Natural killer cell treated with Interleukin-12 subunit alpha and Interleukin-12 subunit beta and Interleukin-15 and Interleukin-18, amount 100 ng/mL, for 72 hours (primary cell): ENCODE results near the gene SMOC2. TPM values are rescaled to one million over a fixed set of nuclear protein-coding genes. Genes with fewer than 3 reads are reported as not detected.

ENCODE experiments used
- ATAC-seq, 2 donors: fragments of 150-1000 bp; cut with Tn5 transposase in 1 of 2; sonication (Bioruptor Pico), chemical (Tn5 transposase) in 1 of 2; 2 replicates each; pipeline ENCODE4 v1.10.0; 2021
- DNase-seq: peaks from one replicate; pipeline ENCODE4 v3.0.0; 2022; ENCODE audit warnings: low spot score
- H3K27ac Mint-ChIP-seq, 2 donors: 1 replicate in 1 of 2; 2 replicates in 1 of 2; pipeline ENCODE4 v1.8.0; 2022; ENCODE audit warnings: mixed read lengths in 2 of 2, mild to moderate bottlenecking in 1 of 2, moderate library complexity in 1 of 2
- H3K27me3 Mint-ChIP-seq, 2 donors: 1 replicate in 1 of 2; 2 replicates in 1 of 2; pipeline ENCODE4 v1.8.0; 2022; ENCODE audit warnings: mixed read lengths in 2 of 2
- H3K36me3 Mint-ChIP-seq: one replicate; pipeline ENCODE4 v1.8.0; 2022; ENCODE audit warnings: mixed read lengths
- H3K4me1 Mint-ChIP-seq, 2 donors: 1 replicate in 1 of 2; 2 replicates in 1 of 2; pipeline ENCODE4 v1.8.0; 2022; ENCODE audit warnings: low read depth in 2 of 2, mixed read lengths in 2 of 2, mild to moderate bottlenecking in 1 of 2
- H3K4me3 Mint-ChIP-seq: one replicate; pipeline ENCODE4 v1.8.0; 2022; ENCODE audit warnings: mixed read lengths
- H3K9me3 Mint-ChIP-seq: 2 replicates; pipeline ENCODE4 v1.8.0; 2022; ENCODE audit warnings: mixed read lengths
- total RNA-seq, 2 donors: library from RNA; stranded (reverse); gene quantifications; one replicate each; pipeline ENCODE4 v1.2.3, GENCODE V29; 2022

The SMOC2 gene
- total RNA-seq, 2 donors from 2014 or later, result not detected

DNA sequence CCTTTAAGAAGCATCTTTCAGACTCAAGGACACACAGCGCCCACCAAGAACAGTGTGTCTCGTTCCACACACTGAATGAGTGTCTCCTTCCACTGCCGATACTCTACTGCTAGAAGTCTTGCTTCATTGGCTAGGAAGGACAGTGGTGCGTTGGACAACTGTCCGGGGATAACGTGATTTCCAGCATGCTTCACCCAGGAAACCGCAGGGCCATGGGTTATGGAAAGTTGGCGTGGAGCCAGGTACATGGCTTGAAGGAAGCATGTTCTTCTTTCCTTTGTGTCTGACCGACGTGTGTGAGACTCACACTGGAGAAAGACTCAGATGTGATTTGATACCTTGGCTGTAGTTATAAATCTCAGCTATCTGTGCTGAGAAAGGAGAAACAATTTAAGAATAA is 73.2 kb downstream of the SMOC2 start:
- peak in 1 of 2 donors; percentile 24 for ATAC-seq
- Mint-ChIP-seq H3K27me3 (peaks cover 0 to 11% of the 10 kb centered on the region in 2 donors), H3K9me3 (no peaks in the 10 kb centered on the region), H3K4me1 (no peaks in the 10 kb centered on the region), H3K36me3 (no peaks in the 10 kb centered on the region), H3K4me3 (no peak overlapping the region), H3K27ac (no peak overlapping the region)
- DNase-seq, result no peak

DNA sequence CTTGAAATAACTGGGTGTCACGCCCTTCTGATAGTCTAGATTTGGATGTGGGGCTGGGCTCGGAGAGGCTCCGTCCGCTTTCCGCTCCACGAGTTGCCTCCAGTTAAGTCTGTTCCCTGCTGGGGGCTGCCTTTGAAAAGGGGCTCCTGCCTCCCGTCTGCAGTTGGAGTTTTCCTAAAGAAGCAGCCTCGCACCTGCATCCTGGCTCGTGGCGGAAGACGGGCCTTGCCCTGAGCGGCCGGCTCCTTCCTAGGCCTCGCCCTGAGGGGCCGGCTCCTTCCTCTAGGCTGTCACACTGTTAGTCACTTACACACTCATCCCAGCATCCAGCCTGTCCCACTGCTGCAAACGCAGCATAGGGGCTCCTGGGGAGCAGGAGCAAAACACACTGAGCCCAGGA is 74.4 kb downstream of the SMOC2 start:
- Mint-ChIP-seq H3K36me3 (no peaks in the 10 kb centered on the region), H3K9me3 (no peaks in the 10 kb centered on the region), H3K4me3 (no peak overlapping the region), H3K27me3 (peaks cover 0 to 11% of the 10 kb centered on the region in 2 donors), H3K4me1 (no peaks in the 10 kb centered on the region), H3K27ac (no peak overlapping the region)
- ATAC-seq, result no peak
- no peak for DNase-seq

DNA sequence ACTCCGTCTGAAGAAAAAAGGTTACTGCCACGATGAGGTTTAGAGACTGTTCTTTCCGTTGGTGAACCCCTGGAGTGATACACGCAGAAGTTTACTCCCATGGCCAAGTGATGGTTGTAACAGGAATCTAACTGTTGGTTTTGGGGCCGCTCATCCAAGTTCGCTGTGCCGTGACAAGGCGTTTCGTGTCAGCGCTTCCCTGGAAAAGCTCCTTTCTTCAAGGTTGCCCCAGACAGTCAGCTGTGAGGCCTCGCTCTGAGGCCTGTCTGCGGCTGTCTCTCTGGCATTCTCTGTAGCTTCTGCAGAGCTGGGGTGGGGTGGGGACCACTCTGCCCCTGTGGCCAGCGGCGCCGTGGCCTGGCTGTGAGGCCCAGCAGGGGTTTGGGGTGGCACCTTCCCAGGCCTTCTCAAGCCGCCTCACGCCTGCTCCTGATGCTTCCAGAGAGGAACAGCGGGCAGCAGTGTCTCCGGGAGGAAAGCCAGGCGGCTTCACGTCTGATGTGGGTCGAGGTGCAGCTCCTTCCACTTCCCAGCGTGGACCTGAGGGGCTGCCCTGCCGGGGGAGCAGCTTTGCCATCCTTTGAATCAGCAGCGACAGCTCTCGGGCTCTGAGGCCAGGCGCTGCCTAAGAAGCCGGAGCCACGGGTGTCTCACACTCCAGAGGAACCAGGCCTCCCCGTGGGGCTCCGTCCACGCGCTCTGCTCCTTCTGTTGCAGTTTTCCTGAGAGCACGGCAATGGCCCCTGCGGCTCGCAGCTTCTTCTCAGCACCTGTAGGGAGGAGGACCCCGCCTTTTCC is 76.2 kb downstream of the SMOC2 start:
- Mint-ChIP-seq H3K4me3 (no peak overlapping the region), H3K4me1 (no peaks in the 10 kb centered on the region), H3K9me3 (no peaks in the 10 kb centered on the region), H3K27ac (no peak overlapping the region), H3K27me3 (peaks cover 0 to 6% of the 10 kb centered on the region in 2 donors), H3K36me3 (no peaks in the 10 kb centered on the region)
- DNase-seq (no peak), ATAC-seq (no peak)

DNA sequence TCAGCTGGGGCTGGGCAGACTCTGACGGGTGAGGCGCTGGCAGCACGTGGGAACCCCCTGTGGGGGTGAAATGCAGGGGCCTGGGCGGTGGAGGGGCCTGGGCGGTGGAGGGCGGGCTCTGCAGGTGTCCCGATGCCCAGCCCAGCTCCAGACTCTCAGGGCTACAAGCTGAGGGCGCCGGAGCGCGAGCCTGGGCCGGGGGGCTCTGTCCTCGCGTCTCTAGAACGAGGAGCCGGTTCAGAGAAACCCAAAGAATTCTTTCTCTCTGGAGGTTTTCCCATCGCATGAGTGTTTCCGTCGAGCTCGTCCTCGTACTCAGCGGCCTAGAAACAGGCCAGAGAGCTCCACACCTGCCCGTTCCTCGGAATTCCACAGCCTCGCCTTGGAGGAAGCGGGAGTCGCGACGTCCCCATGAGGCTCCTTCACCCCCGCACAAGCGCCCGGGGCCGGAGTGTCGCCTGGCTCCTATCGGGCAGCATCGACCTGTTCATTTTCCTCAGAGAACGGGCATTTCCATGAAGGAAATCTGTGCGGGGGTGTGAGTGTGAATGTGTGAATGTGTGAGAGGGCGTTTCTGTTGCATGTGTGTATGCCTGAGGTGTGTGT is 76.9 kb downstream of the SMOC2 start:
- H3K9me3 Mint-ChIP-seq, result no peaks in the 10 kb centered on the region
- H3K36me3 Mint-ChIP-seq, result no peaks in the 10 kb centered on the region
- no peak overlapping the region for H3K27ac Mint-ChIP-seq
- DNase-seq (no peak), ATAC-seq (no peak)
- no peak overlapping the region for H3K4me3 Mint-ChIP-seq
- no peaks in the 10 kb centered on the region for H3K4me1 Mint-ChIP-seq
- peaks cover 0 to 10% of the 10 kb centered on the region in 2 donors for H3K27me3 Mint-ChIP-seq

DNA sequence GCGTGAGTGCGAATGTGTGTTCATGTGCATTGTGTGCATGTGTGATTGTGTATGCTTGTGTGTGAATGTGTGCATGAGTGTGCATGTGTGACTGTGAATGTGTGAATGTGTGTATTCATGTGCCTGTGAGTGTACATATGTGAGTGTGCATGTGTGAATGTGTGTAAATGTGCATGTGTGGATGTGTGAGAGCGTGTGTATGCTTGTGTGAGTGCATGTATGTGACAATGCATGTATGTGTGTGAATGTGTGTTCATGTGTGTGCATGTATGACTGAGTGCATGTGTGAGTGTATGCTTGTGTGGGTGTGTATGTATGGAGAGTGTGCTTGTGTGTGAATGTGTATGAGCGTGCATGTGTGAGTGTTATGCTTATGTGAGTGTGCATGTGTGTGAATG is 77.4 kb downstream of the SMOC2 start:
- no peak overlapping the region for H3K4me3 Mint-ChIP-seq
- ATAC-seq (no peak), DNase-seq (no peak)
- no peaks in the 10 kb centered on the region for H3K4me1 Mint-ChIP-seq
- H3K27me3 Mint-ChIP-seq, result peaks cover 0 to 10% of the 10 kb centered on the region in 2 donors
- H3K27ac Mint-ChIP-seq, result no peak overlapping the region
- H3K9me3 Mint-ChIP-seq, result no peaks in the 10 kb centered on the region
- H3K36me3 Mint-ChIP-seq, result no peaks in the 10 kb centered on the region

DNA sequence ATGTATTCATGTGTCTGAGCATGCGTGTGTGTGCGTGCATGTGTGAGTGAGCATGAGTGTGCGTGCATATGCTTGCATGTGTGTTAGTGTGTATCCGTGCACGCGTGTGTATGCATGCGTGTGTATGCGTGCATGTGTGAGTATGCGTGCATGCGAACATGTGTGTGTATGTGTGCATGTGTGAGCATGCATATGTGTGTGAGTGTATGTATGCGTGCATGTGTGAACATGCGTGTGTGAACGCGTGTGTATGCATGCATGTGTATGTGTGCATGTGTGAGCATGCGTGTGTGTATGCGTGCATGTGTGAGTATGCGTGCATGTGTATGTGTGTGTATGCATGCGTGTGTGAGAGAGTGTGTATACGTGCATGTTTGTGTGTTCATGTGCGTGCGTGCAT is 77.9 kb downstream of the SMOC2 start:
- ATAC-seq (no peak), DNase-seq (no peak)
- H3K9me3 Mint-ChIP-seq, result no peaks in the 10 kb centered on the region
- no peak overlapping the region for H3K4me3 Mint-ChIP-seq
- H3K4me1 Mint-ChIP-seq, result no peaks in the 10 kb centered on the region
- no peaks in the 10 kb centered on the region for H3K36me3 Mint-ChIP-seq
- H3K27ac Mint-ChIP-seq, result no peak overlapping the region
- H3K27me3 Mint-ChIP-seq, result peaks cover 0 to 10% of the 10 kb centered on the region in 2 donors

DNA sequence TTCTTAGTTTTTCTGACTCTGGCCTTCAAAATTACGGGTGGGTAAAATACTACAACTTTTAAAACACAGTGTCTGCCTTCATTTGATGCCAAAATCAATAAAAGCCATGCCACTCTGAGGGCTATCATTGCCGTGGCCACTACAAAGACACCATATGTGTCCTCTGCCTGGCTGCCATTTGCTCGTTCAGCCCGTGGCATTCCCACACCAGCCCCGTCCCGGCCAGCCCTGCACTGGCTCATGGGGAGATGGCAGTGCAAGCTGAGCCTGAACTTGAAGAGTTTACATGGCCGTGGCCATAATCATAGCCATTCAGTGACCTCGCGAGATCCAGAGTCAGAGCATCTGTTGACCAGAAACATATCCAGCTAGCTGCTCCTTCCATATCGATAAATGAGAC is 79.2 kb downstream of the SMOC2 start:
- Mint-ChIP-seq H3K27ac (no peak overlapping the region), H3K4me1 (no peaks in the 10 kb centered on the region), H3K36me3 (no peaks in the 10 kb centered on the region), H3K9me3 (no peaks in the 10 kb centered on the region), H3K27me3 (peaks cover 0 to 4% of the 10 kb centered on the region in 2 donors), H3K4me3 (no peak overlapping the region)
- ATAC-seq (no peak), DNase-seq (no peak)

DNA sequence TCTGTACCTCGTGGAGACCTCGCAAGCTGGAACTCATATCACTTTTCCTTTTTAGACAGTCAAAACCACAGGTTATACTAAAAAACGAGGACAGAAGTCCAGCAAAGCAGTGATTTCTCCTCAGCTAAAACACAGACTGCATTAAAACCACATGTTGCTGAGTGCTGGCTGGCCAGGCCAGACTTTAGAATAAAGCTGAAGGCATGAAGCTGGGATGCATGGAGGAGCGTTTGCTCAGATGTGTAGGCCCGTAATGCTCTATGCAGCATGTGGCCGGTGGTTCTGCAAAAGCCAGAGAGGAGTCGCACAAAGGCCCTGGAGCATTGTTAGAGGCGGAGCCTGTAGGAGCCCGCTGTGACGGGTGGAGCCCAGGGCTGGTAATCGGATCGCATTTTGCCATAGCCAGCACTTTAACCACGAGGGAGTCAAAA is 83.6 kb downstream of the SMOC2 start:
- Mint-ChIP-seq H3K4me3 (no peak overlapping the region), H3K27me3 (peaks cover 0 to 11% of the 10 kb centered on the region in 2 donors), H3K36me3 (no peaks in the 10 kb centered on the region), H3K27ac (no peak overlapping the region), H3K9me3 (no peaks in the 10 kb centered on the region), H3K4me1 (no peaks in the 10 kb centered on the region)
- no peak for ATAC-seq
- DNase-seq, result no peak

DNA sequence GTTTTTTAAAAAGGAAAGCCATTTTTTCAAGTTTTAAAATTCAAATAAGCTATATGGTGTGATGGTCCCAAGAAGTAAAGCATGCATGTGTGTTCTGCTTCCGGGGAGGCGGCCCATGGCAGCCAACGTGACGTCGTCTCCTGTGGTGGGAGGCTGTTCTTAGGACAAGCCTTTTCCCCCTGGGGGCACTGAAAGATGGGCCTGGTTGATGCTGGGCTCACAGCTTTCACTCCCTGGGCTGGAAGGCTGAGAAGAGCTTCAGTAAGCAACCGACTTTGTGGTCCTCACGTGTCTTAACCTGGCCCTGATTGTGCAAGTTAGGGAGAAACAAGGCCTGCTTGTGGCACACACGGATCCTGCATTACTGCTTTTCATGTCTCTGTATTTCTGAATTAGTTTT is 84.1 kb downstream of the SMOC2 start:
- DNase-seq (no peak), ATAC-seq (no peak)
- Mint-ChIP-seq H3K4me1 (no peaks in the 10 kb centered on the region), H3K27me3 (peaks cover 0 to 11% of the 10 kb centered on the region in 2 donors), H3K27ac (no peak overlapping the region), H3K36me3 (no peaks in the 10 kb centered on the region), H3K9me3 (no peaks in the 10 kb centered on the region), H3K4me3 (no peak overlapping the region)

DNA sequence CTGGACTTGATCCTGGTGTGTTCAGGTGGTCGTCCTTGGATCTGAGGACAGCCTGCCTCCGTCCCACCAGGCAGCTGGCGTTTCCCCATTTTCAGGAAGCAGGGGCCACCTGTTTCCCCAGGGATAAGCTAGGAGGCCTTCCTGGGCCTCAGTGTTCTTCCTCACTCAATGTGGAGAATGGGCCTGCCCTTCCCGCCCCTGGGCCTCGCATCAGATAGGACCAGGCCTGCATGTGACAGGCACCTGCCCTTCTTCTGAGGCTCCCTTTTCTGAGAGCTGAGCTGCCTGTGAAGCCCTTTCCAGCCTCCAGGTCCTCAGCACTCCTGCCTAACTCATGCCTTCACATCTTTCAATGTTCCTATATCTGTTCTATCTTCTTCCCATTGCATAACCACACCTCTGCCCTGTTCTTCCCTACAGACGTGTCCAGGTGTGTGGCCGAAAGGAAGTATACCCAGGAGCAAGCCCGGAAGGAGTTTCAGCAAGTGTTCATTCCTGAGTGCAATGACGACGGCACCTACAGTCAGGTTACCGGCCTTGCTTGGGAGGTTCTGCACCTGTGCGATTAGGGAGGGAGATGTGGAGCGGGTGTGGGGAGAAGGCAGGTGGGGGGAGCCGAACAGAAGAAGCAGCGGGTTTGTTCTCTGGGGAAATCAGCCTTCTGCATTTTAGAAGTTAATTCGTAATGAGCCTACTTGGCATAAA is 85.1 kb downstream of the SMOC2 start:
- ATAC-seq, result no peak
- no peak overlapping the region for H3K27ac Mint-ChIP-seq
- DNase-seq, result no peak
- H3K4me1 Mint-ChIP-seq, result no peaks in the 10 kb centered on the region
- no peaks in the 10 kb centered on the region for H3K36me3 Mint-ChIP-seq
- H3K9me3 Mint-ChIP-seq, result no peaks in the 10 kb centered on the region
- no peak overlapping the region for H3K4me3 Mint-ChIP-seq
- peaks cover 0 to 11% of the 10 kb centered on the region in 2 donors for H3K27me3 Mint-ChIP-seq

DNA sequence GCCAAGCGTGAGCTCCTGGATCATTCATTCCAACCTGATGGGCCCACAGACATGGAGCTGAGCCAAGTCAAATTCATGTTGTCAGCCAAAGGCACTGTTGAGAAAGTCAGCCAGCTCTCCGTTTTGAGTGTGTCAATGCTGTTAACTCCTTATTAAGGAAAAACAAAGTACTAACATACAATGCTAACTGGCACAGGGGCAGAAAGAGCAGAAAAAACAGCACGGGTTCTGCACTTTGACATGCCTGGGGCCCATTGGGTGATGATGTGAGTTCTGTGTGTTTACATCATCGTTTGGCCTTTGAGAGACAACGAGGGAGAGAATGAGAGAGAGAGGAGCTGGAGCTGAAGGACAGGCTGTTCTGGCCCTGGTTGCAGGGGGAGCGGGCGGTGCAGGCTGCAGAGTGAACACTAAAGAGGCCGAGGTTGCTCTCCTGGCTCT is 85.9 kb downstream of the SMOC2 start:
- Mint-ChIP-seq H3K9me3 (no peaks in the 10 kb centered on the region), H3K27me3 (peaks cover 0 to 15% of the 10 kb centered on the region in 2 donors), H3K4me3 (no peak overlapping the region), H3K27ac (no peak overlapping the region), H3K36me3 (no peaks in the 10 kb centered on the region), H3K4me1 (no peaks in the 10 kb centered on the region)
- no peak for DNase-seq
- ATAC-seq, result no peak

DNA sequence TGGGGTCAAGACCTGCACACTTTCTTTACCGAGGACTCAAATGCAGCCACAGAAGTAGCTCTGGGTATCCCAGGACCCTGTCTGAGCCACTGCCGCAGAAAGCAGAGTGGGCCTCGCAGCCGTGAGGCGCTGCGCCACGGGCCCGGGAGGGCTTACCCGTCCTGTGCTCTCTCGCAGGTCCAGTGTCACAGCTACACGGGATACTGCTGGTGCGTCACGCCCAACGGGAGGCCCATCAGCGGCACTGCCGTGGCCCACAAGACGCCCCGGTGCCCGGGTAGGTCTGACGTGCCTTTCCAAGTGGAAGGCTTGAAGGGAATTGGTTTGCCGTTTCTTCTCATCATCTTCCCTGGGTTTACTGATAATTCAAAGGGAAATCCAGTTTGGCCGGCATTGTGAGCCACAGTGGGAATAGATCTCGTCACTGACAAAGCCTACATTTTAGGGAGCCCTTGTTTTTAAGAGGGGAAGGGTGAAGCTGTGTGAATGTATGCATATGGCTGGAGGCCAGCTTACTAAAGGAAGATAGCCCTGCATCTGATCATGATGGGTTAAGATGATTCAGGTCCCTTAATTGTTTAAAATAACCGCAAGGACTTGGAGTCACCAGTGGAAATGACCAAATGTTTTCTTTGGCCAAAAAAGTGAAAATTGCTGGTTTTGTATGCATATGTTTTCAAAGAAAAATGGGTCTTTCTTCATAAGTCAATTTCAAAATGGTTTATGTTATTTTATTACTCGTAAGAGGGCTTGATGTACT is 86.6 kb downstream of the SMOC2 start:
- peaks cover 0 to 11% of the 10 kb centered on the region in 2 donors for H3K27me3 Mint-ChIP-seq
- H3K4me3 Mint-ChIP-seq, result no peak overlapping the region
- H3K4me1 Mint-ChIP-seq, result no peaks in the 10 kb centered on the region
- ATAC-seq (no peak), DNase-seq (no peak)
- H3K9me3 Mint-ChIP-seq, result no peaks in the 10 kb centered on the region
- H3K36me3 Mint-ChIP-seq, result no peaks in the 10 kb centered on the region
- no peak overlapping the region for H3K27ac Mint-ChIP-seq

DNA sequence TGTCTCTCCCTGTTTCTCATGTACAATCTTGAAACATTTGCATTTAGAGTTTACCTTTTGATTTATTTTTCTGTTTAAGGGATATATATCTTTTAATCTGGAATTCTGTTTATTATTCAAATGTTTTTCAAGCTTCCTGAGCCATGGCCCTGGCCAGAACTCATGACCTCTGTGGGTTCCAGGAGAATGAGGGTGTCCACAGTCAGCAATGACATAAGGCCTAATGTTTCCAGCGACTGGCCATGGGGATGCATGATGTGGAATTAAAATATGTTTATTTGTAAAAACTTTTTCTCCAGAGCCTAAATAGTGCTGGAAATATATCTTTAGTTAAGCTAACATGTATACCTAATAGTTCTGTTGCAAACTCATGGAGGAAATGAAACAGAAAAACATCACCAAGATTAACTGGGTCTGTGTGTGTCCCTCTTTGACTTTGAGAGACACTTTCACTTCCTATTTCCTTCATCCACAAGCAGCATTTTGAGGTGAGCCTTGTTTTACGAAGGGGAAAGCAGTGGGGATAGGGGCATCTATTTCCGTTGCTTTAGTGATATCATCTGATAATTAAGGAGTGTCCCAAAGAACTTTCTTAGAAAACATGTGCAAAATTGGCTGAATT is 87.6 kb downstream of the SMOC2 start:
- Mint-ChIP-seq H3K36me3 (no peaks in the 10 kb centered on the region), H3K27ac (no peak overlapping the region)

More for the DNA sequence above, 87.6 kb downstream of the SMOC2 start:
- Mint-ChIP-seq H3K9me3 (no peaks in the 10 kb centered on the region), H3K4me1 (no peaks in the 10 kb centered on the region), H3K27me3 (peaks cover 0 to 10% of the 10 kb centered on the region in 2 donors), H3K4me3 (no peak overlapping the region)
- DNase-seq (no peak), ATAC-seq (no peak)
